ENCODE data around the gene BRSK1. TPM values are rescaled to one million over a fixed set of nuclear protein-coding genes. Genes with fewer than 3 reads are reported as not detected.
A peak's percentile ranks its signal among the peaks of the same experiment; 100 is the strongest.

The BRSK1 gene
- total and polyA plus RNA-seq, 2 donors from 2014 or later, result 1.4 to 6.5 TPM

DNA sequence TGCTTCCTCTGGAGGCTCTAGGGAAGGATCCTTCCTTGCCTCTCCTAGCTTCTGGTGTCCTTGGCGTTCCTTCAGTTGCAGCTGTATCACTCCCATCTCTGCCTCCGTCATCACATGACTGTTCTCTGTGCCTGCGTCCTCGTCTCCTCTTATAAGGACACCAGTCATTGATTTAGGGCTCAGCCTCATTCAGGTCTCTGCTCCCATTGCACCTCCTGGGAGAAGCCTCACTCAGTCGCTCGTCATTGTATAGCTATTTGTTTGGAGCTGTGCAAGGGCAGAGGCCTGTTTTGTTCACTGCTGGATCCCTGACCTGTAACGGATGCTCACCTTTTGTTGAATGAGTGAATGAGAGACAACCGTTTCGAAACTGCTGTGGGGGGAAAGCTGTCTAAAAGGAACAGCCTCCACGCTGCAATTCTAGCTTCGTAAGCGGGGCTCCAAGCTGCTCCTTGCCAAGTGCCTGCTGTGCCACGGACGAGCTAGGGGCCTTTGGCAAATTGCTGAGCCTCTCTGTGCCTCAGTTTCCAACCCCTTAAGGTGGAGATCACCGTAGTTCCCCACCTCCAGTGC lies 17.2 kb downstream of the BRSK1 start:
- Histone ChIP-seq H3K27me3 (ENCODE audit: control insufficient read depth, insufficient read depth, low read length) (no peaks in the 10 kb centered on the region), H3K36me3 (ENCODE audit: control insufficient read depth in 2 of 3, insufficient read depth in 3 of 3, low read length in 3 of 3) (no peaks in the 10 kb centered on the region), H3K27ac (ENCODE audit: low read depth in 2 of 2, low read length in 2 of 2) (no peak overlapping the region), H3K9me3 (ENCODE audit: control insufficient read depth in 2 of 3, insufficient read depth in 1 of 3, low read length in 3 of 3) (no peaks in the 10 kb centered on the region), H3K4me1 (ENCODE audit: control insufficient read depth in 2 of 3, insufficient read depth in 2 of 3, low read depth in 1 of 3, low read length in 3 of 3) (no peaks in the 10 kb centered on the region), H3K4me3 (ENCODE audit: low read length in 3 of 3) (no peak overlapping the region), H3K9ac (ENCODE audit: low read length in 3 of 3) (no peak overlapping the region)
- no peak for DNase-seq
- intact Hi-C loops (cut with DNase I), result no loop called here
- TF ChIP-seq, protein P1, sequence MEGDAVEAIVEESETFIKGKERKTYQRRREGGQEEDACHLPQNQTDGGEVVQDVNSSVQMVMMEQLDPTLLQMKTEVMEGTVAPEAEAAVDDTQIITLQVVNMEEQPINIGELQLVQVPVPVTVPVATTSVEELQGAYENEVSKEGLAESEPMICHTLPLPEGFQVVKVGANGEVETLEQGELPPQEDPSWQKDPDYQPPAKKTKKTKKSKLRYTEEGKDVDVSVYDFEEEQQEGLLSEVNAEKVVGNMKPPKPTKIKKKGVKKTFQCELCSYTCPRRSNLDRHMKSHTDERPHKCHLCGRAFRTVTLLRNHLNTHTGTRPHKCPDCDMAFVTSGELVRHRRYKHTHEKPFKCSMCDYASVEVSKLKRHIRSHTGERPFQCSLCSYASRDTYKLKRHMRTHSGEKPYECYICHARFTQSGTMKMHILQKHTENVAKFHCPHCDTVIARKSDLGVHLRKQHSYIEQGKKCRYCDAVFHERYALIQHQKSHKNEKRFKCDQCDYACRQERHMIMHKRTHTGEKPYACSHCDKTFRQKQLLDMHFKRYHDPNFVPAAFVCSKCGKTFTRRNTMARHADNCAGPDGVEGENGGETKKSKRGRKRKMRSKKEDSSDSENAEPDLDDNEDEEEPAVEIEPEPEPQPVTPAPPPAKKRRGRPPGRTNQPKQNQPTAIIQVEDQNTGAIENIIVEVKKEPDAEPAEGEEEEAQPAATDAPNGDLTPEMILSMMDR (IDR thresholded peaks at IDR 0.05; ENCODE audit: borderline replicate concordance, extremely low read depth, insufficient read depth), result no peak
- no peak for FAIRE-seq

DNA sequence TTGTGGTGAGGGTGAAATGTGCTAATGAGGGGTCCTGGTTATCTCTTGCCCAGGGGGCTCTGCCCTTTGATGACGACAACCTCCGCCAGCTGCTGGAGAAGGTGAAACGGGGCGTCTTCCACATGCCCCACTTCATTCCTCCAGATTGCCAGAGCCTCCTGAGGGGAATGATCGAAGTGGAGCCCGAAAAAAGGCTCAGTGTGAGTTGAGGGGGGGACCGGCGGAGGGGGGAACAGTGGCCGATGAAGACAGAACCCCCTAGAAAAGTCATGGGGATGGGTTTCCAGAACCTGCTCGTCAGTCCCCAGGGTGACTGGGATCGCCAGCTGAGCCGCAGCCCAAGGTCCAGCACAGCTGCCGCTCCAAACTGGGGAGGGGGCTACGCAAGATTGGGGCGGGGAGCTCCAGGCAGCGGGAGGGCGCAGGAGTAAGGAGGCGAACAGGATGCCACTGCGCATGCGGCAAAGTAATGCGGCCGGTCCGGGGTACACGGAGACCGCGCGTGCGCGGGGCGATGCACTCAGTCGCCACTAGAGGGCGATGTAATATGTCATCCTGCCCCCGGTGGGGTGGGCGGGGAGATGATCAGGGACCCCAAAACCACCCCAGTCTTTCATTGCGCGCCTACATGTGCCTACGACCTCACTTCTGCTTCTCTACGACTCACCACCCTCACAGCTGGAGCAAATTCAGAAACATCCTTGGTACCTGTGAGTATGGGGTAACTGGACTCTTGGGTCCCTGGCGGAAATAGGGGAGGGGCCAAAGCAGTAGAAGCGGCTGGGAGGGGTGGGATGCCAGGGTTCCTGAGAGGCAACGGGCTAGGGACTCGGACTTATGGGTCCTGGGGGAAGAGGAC lies 17.9 kb downstream of the BRSK1 start:
- Histone ChIP-seq H3K4me1 (ENCODE audit: control insufficient read depth in 2 of 3, insufficient read depth in 2 of 3, low read depth in 1 of 3, low read length in 3 of 3) (no peaks in the 10 kb centered on the region), H3K36me3 (ENCODE audit: control insufficient read depth in 2 of 3, insufficient read depth in 3 of 3, low read length in 3 of 3) (peaks cover 0 to 2% (median 0%) of the 10 kb centered on the region in 3 donors), H3K27ac (ENCODE audit: low read depth in 2 of 2, low read length in 2 of 2) (no peak overlapping the region), H3K9me3 (ENCODE audit: control insufficient read depth in 2 of 3, insufficient read depth in 1 of 3, low read length in 3 of 3) (no peaks in the 10 kb centered on the region), H3K27me3 (ENCODE audit: control insufficient read depth, insufficient read depth, low read length) (no peaks in the 10 kb centered on the region), H3K9ac (ENCODE audit: low read length in 3 of 3) (peak overlapping the region in 2 of 3 donors; percentile 10 to 61), H3K4me3 (ENCODE audit: low read length in 3 of 3) (peak overlapping the region; percentile 25 to 63 (median 55))
- TF ChIP-seq, protein P1 (IDR thresholded peaks at IDR 0.05; ENCODE audit: borderline replicate concordance, extremely low read depth, insufficient read depth), result peak; percentile 92
- DNase-seq (peak; percentile 89 to 93 (median 93)), FAIRE-seq (no peak)
- intact Hi-C loops (cut with DNase I), result no loop called here

DNA sequence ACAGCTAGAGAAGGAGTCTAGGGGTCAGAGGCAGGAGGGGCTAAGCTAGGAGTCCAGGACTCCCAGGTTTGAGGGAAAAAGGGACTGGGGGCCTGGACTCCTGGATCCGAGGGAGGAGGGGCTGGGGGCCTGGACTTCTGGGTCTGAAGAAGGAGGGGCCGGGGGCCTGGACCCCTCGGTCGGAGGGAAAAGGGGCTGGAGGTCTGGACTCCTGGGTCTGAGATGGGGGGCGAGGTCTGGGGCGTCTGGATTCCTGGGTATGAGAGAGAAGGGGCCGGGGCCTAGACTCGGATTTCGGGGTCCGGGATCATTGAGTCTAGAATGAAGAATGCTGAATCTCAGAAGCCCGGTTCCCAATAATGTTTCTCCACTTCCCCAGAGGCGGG lies 18.5 kb downstream of the BRSK1 start:
- intact Hi-C loops (cut with DNase I), result no loop called here
- Histone ChIP-seq H3K9ac (ENCODE audit: low read length in 3 of 3) (peak overlapping the region in 1 of 3 donors; percentile 61), H3K27me3 (ENCODE audit: control insufficient read depth, insufficient read depth, low read length) (no peaks in the 10 kb centered on the region), H3K4me3 (ENCODE audit: low read length in 3 of 3) (peak overlapping the region in 1 of 3 donors; percentile 55), H3K9me3 (ENCODE audit: control insufficient read depth in 2 of 3, insufficient read depth in 1 of 3, low read length in 3 of 3) (no peaks in the 10 kb centered on the region), H3K27ac (ENCODE audit: low read depth in 2 of 2, low read length in 2 of 2) (no peak overlapping the region), H3K4me1 (ENCODE audit: control insufficient read depth in 2 of 3, insufficient read depth in 2 of 3, low read depth in 1 of 3, low read length in 3 of 3) (no peaks in the 10 kb centered on the region), H3K36me3 (ENCODE audit: control insufficient read depth in 2 of 3, insufficient read depth in 3 of 3, low read length in 3 of 3) (peaks cover 0 to 2% (median 0%) of the 10 kb centered on the region in 3 donors)
- FAIRE-seq (no peak), DNase-seq (peak in 1 of 5 donors; percentile 64)
- TF ChIP-seq, protein P1 (IDR thresholded peaks at IDR 0.05; ENCODE audit: borderline replicate concordance, extremely low read depth, insufficient read depth), result no peak
